HG03066 (cell line): Measurements from ENCODE around the gene RGMB.
A peak's percentile ranks its signal among the peaks of the same experiment; 100 is the strongest.

ENCODE experiments used
- ATAC-seq: cut with Tn5 transposase; IDR thresholded peaks from one replicate; pipeline ENCODE4 v1.9.1; 2021; ENCODE audit warnings: low read depth; ENCODE audit not compliant: unreplicated experiment

RGMB gene

GRCh38 chr5:98783051-98783649 is 9.7 kb downstream of the RGMB start:
- ATAC-seq, result no peak

- ATAC-seq, result no peak
Observed at GRCh38 chr5:98784411-98784810, 10.9 kb downstream of the RGMB start.

DNA sequence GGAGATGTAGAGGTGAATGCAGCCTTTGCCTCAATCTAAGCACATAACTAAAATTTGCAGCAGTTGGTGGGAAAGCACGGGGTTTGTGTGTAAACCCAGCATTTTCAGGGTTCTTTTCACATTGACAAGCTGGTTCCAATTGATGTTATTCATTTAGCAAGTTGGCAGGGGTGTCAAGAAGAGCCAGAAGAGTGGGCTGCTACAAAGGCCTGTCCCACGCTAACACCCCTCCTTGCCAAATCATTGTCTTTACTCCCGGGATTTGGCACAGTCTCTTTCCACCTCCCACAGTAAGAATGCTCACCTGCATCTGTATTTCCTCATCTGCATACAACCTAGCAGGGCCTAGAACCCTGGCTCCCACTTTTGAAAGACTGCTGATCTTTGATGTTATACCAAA is 11.8 kb downstream of the RGMB start:
- ATAC-seq, result no peak

DNA sequence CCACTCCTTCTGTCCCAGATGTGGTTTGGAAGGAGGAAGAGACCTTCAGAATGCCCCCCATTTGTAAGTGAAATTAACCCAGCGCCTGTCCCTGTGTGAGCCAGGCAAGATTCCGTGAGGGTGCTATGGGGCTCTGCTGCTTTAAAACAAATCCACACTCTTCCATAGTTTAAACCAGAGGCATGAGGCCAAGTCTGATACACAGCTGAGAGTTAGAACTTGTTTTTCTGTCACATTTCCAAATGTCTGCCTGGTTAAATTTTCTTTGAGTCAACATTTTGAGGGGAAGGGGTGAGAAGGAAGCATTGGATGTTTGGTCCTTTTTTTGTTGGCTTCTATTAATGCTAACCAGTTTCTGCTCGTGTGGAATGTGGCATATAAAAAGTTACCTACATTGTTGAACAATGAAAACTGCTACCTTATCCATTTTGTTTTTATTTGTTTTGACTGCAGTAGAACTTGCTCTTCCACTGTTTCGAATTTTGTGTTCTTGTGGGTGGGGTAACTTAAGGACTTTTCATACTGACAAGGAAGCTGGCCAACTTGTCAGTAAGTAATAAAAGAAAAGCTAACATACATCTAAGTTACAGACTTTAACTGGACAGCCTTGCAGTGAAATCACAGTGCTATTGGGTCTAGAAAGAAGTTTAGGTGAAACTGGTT is 12.9 kb downstream of the RGMB start:
- ATAC-seq, result no peak

DNA sequence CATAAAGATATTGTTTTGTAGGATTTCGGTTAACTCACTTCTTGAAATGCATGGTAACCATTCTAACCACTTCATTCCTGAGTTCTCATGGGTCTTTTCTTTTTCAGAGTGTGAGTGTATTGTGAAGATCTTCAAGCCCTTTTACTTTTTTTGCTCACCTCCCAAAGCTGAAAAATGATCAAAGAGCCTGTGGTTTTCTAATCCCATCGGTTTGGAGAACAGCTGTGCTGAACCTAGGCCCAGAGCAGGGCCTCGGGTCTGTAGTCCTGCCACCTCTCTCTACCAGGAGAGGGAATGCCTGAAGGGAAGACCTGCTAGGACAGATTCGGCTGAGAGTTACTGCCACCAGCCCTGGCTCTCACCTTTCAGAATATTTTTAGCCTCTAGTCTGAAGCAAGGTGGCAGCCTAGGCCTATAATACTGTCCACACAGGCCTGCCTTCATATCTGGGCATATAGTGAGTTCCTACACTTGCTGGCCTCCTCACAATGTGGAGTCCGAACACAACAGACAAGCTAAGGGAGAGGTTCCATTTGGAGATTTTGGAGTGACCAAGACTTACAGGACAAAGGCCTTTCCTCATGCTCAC is 13.8 kb downstream of the RGMB start:
- ATAC-seq, result no peak

- no peak for ATAC-seq
Observed at GRCh38 chr5:98789029-98789428, 15.6 kb downstream of the RGMB start.

- ATAC-seq, result no peak
Observed at GRCh38 chr5:98791001-98791519, 17.6 kb downstream of the RGMB start.

GRCh38 chr5:98791898-98792580 is 18.6 kb downstream of the RGMB start:
- ATAC-seq, result no peak

DNA sequence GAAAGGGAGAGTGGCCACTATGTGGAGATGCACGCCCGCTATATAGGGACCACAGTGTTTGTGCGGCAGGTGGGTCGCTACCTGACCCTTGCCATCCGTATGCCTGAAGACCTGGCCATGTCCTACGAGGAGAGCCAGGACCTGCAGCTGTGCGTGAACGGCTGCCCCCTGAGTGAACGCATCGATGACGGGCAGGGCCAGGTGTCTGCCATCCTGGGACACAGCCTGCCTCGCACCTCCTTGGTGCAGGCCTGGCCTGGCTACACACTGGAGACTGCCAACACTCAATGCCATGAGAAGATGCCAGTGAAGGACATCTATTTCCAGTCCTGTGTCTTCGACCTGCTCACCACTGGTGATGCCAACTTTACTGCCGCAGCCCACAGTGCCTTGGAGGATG is 19.8 kb downstream of the RGMB start:
- no peak for ATAC-seq

- no peak for ATAC-seq
Observed at GRCh38 chr5:98794001-98794400, 20.5 kb downstream of the RGMB start.

DNA sequence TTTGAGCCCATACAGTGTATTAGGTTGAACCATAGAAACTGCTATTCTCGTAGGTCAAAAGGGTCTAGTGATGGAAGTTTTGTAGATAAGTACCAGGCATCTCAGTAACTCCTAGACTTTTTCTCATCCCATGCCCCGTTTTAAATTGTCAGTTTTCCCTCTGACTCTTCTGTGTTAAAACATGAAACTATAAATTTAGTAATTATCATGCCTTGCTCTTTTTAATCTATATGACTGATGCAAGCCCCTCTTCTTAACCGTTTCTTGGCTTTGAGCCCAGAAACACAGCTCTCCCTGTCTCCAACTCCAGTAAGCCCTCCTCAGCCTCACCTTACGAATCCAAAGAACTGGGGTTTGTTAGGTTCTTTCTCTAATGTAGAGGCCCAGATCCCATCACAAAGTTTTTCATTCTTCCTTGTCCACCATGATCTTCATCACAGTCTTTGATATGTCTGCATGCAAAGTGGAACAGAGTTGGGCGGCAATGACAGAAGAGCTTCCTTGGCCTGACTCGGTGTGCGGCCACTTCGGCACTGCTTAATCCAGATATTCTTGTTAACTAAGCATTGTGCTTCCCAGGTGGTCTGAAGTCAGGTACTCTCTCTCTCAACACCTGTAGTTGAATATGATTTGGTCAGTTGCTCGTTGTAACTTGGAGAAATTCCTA is 21.1 kb downstream of the RGMB start:
- no peak for ATAC-seq

DNA sequence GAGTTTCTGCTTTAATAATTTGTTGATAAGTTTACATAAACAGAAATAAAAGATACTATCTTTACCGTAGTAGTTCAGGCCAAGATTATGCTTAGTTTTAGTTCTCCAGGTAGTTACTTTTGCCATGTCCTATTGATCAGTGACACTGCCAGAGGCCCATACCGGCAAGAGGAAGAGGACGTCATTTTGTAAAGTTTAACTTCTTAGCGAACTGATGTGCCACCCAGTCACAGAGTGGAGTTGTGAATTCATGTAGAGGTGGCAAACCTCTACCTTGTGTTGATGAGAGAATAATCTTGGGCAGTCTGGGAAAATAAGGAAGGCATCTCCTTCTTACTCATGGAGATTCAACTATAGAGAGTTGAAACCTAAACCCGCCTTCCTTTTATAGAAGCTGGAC is 21.8 kb downstream of the RGMB start:
- no peak for ATAC-seq

DNA sequence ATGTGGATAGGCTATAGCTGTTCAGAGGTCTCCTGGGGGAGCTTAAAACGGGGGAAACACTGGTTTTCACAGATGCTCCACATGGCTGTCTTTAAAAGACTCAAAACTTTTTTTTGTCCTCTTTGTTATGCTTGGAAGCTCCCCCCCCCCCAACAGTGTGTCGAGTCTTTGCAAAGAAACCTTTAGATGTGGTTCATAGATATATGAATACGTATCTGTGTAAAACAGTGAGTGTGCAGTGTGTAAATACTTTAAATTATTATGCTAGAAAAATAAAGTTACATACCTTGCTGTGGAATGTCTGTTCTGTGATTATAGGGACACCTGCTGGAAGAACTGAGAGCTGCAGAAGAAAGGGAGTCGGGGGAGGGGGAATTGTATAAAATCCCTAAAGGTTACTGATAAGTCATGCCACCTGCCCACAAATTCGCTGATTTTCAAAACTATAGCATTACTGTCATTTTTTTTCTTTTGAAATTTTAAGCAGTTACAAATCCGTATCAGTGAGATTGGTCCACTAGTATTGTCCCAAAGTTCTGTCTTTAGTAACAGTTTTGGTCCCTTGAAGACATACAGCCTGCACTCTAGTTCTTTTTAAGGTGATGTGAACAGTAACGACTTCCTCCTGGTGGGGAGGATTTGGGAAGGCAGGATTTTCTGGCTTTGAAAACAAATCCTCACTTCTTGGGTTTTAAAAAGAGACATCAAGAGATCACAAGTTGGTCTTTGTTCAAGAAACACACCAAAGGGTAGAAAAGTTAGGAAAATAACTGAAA is 22.9 kb downstream of the RGMB start:
- peak; percentile 75 for ATAC-seq

DNA sequence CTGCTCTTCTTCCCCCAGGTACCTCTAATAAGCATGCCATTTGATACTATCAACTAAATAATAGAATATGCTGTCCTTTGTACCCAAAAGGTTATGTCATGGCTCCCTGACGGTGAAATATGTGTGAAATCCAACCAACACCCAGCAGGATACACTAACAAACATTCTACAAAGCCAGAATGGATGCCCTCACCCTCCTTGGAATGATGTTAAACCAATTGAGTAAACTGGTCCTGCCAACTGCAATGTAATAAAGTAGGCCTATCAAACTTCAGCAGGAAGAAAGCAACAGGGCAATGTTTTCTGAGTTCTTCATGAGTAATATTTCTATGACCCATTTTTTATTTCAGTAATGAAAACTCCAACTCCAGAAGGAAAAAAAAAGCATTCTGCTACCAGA is 24.9 kb downstream of the RGMB start:
- ATAC-seq, result no peak

DNA sequence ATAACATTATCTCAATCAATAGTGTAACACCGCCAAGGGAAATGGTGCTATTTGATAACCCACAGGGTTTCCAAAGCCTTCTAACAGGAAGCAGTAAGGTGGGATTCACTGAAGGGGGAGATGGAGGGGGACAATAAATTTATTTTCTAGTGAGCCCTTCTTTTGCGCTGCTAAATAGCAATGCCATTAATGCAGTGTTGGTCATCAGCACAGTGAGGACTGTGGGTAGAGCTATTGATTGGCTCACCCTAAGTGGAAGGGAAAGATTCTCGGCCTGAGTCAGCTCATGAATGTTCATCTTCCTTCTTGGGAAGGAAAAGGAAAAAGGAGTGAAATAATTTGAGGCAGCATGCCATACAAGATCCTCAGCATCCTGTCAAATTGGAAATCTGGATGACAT is 25.4 kb downstream of the RGMB start:
- no peak for ATAC-seq

DNA sequence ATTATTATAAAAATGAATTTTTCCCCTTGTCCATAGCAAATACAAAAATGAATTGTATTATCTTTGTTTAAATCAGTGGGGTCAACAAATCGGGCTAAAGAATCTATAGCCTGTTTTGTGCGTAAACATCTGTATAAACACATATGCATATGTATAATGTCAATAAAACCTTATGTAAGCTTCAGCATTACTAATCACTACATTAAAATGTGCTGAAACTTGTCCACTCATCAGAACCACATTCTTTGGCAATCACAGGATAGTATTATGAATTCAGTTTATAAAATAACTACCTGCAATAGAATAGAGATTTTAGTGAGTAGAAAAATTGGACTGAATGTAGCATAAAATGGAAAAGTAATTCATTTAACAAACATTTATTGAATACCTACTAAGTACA is 30.6 kb downstream of the RGMB start:
- ATAC-seq, result no peak

DNA sequence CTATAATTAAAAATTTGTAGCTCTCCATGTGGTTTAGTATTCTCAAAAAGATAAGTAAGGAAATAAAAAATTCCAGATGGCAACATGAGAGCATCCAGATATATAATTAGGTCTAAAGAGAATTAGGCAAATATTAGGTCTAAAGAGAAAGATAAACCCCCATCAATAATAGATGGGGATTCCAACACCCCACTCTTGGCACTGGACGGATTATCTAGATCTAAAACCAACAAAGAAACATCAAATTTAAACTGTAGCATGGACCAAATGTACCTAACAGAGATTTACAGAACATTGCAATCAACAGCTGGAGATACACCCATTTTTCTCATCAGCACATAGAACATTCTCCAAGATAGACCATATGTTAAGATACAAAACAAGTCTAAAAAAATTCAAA is 31.6 kb downstream of the RGMB start:
- no peak for ATAC-seq

GRCh38 chr5:98807806-98808205 is 34.3 kb downstream of the RGMB start:
- no peak for ATAC-seq

DNA sequence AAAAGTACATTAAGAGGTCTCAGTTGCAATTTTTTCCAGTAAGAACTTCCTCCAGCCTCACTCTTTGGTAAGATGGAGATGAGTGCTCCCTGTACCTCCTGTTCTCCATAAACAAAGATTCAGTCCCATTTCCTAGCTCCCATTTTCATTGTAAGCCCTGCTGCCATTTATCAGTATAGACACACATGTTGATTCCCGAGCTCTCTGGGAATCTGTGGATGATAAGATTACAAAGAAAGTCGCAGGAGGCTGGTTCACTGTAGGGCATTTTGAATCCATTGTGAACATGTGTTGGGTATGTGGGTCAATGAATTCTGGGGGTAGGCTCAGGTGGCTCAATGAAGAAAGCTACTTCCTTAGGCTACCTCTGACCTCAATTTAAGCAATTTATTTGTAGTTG is 36.7 kb downstream of the RGMB start:
- no peak for ATAC-seq

GRCh38 chr5:98813755-98814154 is 40.3 kb downstream of the RGMB start:
- ATAC-seq, result no peak
